Measurements from ENCODE around the gene RAD51B.

The RAD51B gene

GRCh38 chr14:68518761-68519670 lies 699.4 kb downstream of the RAD51B start:
- CTCF ChIA-PET: interaction anchor here (0.5 to 0.6 kb wide), 2 partner anchors 75 to 104 kb away, joined by 3 to 5 read pairs; no protein-coding TSS in a partner anchor
- POLR2A ChIA-PET (ENCODE audit: low non-redundant PET): no interaction called here
- no peak overlapping the region for H3K27ac ChIP-seq
- no peak for DNase-seq (ENCODE audit: low spot score)
- TF ChIP-seq, protein P1, sequence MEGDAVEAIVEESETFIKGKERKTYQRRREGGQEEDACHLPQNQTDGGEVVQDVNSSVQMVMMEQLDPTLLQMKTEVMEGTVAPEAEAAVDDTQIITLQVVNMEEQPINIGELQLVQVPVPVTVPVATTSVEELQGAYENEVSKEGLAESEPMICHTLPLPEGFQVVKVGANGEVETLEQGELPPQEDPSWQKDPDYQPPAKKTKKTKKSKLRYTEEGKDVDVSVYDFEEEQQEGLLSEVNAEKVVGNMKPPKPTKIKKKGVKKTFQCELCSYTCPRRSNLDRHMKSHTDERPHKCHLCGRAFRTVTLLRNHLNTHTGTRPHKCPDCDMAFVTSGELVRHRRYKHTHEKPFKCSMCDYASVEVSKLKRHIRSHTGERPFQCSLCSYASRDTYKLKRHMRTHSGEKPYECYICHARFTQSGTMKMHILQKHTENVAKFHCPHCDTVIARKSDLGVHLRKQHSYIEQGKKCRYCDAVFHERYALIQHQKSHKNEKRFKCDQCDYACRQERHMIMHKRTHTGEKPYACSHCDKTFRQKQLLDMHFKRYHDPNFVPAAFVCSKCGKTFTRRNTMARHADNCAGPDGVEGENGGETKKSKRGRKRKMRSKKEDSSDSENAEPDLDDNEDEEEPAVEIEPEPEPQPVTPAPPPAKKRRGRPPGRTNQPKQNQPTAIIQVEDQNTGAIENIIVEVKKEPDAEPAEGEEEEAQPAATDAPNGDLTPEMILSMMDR (conservative IDR thresholded peaks at IDR 0.05; ENCODE audit: low read depth): no peak

GRCh38 chr14:68519671-68520187 lies 700.1 kb downstream of the RAD51B start:
- DNase-seq (ENCODE audit: low spot score): no peak
- POLR2A ChIA-PET (ENCODE audit: low non-redundant PET): no interaction called here
- no peak overlapping the region for H3K27ac ChIP-seq
- CTCF ChIA-PET: no interaction called here
- TF ChIP-seq, protein P1 (conservative IDR thresholded peaks at IDR 0.05; ENCODE audit: low read depth): no peak

- DNase-seq (ENCODE audit: low spot score): peak; percentile 94
- TF ChIP-seq, protein P1 (conservative IDR thresholded peaks at IDR 0.05; ENCODE audit: low read depth): no peak
- POLR2A ChIA-PET (ENCODE audit: low non-redundant PET): no interaction called here
- peak overlapping the region; percentile 78 for H3K27ac ChIP-seq
- CTCF ChIA-PET: no interaction called here
These were observed 701.3 kb downstream of the RAD51B start for GRCh38 chr14:68520637-68521556.

DNA sequence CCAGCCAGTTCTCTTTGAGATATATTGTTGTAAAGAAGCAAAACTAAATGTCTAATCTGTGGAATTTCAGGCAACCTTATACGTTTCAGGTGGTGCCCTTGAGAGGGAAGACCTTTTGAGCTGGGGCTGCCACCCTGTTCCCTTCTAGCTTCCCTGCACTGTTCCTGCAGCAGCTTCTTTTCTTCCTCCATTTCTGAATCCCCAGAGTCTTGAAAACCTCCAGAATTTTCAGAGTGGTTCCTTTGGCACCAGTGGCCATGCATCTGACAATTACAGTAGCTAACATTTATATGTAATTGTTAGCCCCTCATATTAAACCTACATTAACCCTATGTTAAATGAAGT lies 702.0 kb downstream of the RAD51B start:
- ChIA-PET CTCF (no interaction called here), POLR2A (ENCODE audit: low non-redundant PET) (no interaction called here)
- DNase-seq (ENCODE audit: low spot score): no peak
- peak overlapping the region; percentile 78 for H3K27ac ChIP-seq
- TF ChIP-seq, protein P1 (conservative IDR thresholded peaks at IDR 0.05; ENCODE audit: low read depth): no peak

DNA sequence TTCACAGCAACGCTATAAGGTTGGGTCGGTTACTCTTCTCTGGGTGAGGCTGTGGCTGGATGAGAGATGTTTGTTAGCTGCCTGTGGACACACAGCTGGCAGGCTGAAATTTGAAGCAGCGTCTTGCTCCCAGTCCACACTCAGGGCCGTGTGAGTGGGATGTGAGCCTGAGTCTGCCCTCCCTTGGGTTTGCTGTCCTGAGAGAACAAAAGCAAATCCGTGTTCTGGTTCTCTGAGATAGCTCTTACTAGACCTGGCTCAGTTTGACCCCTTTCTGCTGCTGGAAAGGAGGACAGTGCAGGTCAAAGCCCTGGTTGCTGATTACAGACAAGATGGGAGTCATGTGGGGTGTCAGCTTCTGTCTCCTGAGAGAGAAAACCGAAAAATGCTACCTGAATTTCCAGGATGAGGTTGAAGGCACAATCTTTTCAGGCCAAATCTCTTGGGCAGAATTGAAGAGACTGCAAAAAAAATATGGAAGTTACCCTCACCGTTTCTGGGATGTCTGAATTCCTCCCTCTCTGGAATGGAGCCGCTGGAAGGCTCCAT lies 702.5 kb downstream of the RAD51B start:
- ChIA-PET CTCF (interaction anchor here (0.6 kb wide), 1 partner anchor 61 kb away, joined by 3 read pairs; no protein-coding TSS in a partner anchor), POLR2A (ENCODE audit: low non-redundant PET) (no interaction called here)
- DNase-seq (ENCODE audit: low spot score): no peak
- H3K27ac ChIP-seq: peak overlapping the region; percentile 68
- TF ChIP-seq, protein P1 (conservative IDR thresholded peaks at IDR 0.05; ENCODE audit: low read depth): no peak

All from RWPE1 (cell line).